ENCODE results near the gene RFPL2.
A peak's percentile ranks its signal among the peaks of the same experiment; 100 is the strongest.

Gene RFPL2

DNA sequence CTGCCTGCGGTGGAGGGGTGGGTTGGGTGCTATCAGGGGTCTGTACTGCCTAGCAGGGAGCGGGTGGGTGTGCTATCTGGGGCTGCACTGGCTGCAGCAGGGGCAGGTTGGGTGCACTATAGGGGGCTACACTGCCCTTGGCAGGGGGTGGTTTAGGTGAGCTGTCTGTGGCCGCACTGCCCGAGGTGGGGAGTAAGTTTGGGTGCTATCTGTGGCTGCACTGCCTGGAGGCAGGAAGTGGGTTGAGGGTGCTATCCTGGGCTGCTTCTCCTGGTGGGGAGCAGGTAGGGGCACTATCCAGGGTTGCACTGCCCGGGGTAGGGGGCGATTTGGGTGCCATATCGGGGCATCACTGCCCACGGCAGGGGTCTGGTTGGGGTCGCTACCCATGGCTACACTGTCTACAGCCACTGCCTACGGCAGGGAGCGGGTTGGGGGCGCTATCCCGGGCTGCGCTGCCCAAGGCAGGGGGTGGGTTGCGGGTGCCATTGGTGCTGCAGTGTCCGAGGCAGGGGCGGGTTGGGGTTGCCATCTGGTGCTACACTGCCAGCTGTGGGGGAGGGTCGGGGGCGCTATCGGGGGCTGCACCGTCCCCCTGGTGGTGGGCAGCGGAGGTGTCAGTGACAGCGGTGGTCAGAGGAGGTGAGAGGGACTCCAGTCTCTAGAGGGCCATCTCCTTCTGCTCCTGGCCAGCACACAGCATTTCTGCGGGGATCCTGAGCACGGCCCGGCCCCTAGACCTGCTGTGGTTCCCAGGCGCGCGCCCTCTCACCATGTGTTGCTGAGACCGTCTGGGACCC, 1.3 kb upstream of the RFPL2 start:
- TF ChIP-seq, protein P1, sequence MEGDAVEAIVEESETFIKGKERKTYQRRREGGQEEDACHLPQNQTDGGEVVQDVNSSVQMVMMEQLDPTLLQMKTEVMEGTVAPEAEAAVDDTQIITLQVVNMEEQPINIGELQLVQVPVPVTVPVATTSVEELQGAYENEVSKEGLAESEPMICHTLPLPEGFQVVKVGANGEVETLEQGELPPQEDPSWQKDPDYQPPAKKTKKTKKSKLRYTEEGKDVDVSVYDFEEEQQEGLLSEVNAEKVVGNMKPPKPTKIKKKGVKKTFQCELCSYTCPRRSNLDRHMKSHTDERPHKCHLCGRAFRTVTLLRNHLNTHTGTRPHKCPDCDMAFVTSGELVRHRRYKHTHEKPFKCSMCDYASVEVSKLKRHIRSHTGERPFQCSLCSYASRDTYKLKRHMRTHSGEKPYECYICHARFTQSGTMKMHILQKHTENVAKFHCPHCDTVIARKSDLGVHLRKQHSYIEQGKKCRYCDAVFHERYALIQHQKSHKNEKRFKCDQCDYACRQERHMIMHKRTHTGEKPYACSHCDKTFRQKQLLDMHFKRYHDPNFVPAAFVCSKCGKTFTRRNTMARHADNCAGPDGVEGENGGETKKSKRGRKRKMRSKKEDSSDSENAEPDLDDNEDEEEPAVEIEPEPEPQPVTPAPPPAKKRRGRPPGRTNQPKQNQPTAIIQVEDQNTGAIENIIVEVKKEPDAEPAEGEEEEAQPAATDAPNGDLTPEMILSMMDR (IDR thresholded peaks at IDR 0.05) = no peak

DNA sequence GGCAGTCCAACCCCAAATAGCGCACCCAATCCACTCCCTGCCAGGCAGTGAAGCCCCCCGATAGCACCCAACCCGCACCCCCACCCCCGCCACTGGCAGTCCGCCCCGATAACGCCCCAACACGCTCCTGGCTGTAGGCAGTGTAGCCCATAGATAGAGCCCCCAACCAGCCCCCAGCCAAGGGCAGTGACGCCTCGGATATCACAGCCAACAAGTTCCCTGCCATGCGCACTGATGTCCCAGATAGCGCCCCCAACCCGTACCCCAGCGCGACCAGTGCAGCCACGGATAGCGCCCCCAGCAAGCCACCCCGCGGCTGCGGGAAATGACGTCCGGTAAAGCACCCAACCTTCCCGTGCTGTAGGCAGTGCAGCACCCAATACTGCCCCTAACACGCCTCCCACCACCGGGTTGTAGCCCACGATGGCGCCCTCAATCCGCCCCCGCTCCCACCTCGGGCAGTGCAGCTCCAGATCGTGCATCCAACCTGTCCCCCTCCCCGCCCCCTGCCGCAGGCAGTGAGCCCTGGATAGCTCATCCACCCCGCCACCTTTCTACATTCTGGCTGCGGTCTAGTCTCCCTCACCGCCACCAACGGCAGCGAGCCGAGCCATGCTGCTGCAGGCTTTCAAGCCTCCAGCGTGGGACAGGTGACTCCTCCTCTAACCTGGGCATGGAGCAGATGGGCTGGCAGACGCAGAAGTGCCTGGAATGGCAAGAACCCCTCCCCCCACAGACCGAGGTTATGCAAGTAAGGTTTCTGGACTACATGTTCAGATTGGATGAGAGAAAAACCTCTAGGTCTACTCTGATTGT, 625 bp downstream of the RFPL2 start:
- TF ChIP-seq, protein P1 (IDR thresholded peaks at IDR 0.05) = peak; percentile 38; the same call in 1 of the 2 replicates

DNA sequence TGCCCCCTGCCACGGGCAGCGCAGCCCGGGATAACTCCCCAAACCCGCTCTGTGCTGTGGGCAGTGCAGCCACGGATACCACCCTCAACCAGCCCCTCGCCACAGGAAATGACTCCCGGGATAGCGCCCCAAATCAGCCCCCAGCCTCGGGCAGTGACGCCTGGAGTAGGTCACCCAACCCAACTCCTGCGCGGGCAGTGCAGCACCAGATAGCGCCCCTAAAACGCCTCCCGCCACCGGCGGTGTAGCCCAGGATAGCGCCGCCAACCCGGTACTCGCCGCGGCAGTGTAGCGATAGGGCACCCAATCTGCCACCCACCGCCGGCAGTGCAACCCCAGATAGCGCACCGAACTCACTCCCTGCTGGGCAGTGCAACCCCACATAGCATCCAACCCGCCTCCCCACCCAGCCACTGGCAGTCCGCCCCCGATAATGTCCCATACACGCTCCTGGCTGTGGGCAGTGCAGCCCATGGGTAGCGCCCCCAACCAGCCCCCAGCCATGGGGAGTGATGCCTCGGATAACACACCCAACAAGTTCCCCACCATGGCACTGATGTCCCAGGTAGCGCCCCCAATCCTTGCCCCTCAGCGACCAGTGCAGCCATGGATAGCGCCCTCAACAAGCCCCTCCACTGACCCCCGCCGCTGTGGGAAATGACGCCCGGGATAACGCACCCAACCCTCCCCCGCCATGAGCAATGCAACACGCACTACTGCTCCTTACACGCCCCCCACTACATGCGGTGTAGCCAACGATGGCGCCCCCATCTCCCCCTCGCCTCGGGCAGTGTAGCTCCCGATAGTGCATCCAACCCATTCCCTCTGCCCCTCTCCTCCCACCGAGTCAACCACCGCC, 1.5 kb downstream of the RFPL2 start:
- TF ChIP-seq, protein P1 (IDR thresholded peaks at IDR 0.05) = no peak

DNA sequence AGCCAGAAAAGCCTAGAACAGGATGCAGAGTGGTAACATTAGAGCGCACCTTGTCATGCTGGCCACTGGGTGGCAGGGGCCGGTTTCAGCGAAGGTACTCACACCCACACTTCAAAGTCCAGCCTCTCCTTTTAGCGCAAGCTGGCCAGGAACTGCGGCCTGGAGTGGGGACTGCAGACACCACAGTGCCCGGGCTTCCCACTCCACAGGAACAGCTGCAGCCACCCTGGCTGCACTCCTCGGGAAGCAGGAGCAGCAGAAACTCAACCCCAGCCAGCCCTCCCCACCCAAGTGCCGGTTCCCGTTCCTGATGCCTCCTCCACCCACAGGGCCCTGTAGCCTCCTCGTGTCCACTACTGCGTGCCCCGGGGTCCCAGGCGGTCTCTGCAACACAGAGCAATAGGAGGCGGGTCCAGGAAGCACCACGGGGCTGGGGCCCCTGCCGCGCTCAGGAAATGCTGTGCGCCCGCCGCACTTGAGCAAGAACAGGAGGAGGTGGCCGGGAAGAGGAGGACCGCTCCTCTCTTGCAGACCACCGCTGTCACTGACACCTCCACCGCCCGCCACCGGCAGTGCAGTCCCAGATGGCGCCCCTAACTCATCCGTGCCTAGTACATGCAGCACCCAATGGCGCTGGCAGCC, 2.2 kb downstream of the RFPL2 start:
- TF ChIP-seq, protein P1 (IDR thresholded peaks at IDR 0.05) = peak; percentile 71

DNA sequence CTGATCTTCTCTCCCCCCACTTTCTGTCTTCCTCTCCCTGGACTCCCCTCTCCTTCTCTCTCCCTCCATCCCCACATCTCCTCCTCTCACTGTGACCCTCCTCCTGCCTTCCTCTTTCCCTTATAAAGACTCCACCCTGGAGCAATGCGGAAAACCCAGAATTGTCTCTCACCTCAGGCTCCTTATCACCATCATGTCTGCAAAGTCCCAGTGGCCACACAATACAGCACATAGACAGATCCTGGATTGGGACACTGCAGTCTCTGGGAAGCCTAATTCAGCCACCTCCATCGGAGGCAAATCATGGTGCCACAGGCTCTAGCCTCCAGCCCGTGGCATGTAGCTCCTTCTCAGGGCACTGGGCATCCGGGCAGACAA, 2.7 kb downstream of the RFPL2 start:
- TF ChIP-seq, protein P1 (IDR thresholded peaks at IDR 0.05) = no peak

DNA sequence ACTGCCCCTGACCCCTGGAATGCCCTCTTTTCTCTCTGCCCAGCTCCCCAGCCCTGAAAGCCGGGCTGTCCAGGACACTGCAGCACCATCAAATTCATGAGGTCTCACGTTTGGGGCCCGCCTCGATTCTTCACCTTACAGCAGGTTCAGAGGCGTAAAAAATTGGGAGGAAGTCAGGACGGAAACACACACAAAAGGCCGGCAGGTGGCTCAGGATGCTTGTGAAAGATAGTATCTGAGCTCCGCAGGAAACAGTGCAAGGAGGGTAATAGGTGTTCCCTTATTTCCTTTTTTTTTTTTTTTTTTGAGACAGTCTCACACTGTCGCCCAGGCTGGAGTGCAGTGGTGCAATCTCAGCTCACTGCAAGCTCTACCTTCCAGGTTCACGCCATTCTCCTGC, 4.1 kb downstream of the RFPL2 start:
- TF ChIP-seq, protein P1 (IDR thresholded peaks at IDR 0.05) = no peak

DNA sequence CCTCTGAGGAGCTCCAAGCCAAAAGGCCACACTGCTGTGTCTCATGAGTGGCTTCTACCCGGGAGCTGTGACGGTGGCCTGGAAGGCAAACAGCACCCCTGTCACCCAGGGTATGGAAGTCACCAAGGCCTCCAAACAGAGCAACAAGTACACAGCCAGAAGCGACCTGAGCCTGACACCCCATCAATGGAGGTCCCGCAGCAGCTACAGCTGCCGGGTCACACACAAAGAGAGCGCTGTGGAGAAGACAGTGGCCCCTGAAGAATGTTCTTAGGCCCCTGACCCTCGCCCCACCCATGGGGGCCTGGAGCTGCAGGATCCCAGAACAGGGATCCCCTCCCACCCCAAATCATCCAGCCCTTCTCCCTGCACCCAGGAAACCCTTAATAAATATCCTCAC, 4.9 kb downstream of the RFPL2 start:
- TF ChIP-seq, protein P1 (IDR thresholded peaks at IDR 0.05) = no peak
